GM18870 (cell line): Measurements from ENCODE around the gene LPCAT1.

Experiments
- ATAC-seq: cut with Tn5 transposase; IDR thresholded peaks from one replicate; pipeline ENCODE4 v1.9.1; 2021; ENCODE audit warnings: moderate library complexity; ENCODE audit not compliant: unreplicated experiment

LPCAT1 gene

DNA sequence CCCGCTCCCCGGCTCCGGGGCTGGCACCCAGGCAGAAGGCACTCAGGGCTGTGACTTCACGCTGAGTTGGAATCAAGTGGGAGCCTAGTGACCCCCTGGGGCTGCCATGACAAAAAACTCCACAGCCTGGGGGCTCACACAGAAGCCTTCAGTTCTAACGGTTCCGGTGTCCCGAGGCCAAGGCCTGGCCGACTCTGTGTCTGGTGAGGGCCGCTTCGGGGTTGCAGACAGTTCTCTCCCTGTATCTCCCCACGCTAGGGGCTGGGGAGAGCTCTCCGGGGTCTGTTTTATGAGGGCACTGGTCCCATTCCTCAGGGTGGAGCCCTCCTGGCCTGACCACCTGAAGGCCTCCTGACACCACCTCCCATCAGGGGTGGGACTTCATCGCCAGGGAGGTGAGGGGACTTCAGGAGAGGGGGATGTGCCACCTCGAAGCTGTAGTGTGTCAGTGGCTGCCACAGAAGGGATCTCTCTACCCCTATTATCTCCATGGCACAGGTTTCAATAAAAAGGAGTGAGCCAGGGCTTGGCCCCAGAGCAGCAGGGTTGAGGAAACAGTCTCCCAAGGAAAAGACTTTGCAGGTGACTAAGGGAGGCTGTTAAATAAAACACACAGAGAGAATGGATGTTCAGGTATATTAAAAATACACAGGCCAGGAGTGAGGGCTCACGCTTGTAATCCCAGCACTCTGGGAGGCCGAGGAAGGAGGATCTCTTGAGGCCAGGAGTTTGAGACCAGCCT lies 77.0 kb downstream of the LPCAT1 start:
- no peak for ATAC-seq

DNA sequence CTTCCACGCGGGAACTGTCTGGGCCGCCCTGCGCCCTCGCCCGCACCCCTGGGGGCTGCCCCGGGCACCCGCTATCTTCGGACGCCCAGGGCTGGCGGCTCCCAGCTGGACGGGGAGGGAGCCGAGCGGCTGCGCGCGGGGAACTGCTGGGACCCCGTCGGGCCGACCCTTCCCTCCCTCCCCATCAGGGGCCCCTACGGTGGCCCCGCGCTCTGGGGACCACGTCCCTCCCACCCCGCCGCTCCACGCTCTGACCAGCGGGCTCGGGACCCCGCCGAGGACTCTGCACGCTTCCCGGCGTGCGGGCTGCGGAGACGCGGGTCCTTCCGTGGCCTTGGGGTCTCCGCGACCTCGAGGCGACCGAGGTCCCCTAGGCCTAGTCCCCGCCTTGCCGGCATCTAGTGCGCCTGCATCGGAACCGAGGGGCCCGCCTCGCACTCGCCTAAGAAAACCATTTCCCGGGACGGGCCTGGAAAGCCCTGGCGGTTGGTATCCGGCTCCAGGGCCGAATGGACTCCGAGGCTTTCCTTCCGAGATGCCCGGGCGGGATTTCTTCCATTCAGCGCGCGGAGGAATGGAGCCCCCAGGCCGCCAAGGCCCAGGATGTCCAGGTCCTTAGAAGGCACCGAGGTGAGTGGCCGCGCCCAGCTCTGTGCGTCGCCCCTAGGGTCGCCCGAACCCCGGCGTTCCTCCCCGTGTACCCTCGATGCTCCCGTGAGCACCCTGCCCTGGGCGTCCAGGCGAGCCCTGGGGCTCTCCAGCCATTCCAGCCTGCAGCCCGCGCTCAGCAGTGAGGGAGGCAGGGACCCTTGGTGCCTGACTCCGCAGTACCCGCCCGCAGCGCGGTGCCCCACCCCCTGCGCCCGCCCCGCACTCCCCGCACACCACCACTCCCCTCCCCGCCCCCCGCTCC lies 77.8 kb downstream of the LPCAT1 start:
- ATAC-seq: no peak

DNA sequence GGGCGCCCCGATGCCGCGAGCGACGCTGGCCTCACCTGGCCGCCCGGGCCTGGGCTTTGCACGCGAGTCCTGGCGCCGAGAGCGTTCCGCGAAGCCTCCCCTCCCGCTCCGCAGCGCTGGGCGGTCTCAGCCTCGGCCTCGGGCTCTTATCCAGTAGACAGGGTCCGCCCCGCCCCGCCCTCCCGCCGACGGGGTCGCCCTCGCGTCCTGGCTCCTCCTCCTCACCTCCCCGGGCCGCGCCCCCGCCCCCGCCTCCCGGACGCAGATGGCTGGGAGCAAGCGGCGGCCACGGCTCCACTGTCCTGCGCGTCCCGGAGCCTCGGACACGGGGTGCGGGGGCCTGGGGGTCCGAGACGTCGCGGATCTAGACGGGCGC lies 78.5 kb downstream of the LPCAT1 start, which contains the start of gene SLC6A3:
TSS of gene SLC6A3 (minus strand) at position 128 of the 376 bp plus-strand sequence. CDS start 2,243 bp downstream, outside the sequence.
- ATAC-seq: no peak

DNA sequence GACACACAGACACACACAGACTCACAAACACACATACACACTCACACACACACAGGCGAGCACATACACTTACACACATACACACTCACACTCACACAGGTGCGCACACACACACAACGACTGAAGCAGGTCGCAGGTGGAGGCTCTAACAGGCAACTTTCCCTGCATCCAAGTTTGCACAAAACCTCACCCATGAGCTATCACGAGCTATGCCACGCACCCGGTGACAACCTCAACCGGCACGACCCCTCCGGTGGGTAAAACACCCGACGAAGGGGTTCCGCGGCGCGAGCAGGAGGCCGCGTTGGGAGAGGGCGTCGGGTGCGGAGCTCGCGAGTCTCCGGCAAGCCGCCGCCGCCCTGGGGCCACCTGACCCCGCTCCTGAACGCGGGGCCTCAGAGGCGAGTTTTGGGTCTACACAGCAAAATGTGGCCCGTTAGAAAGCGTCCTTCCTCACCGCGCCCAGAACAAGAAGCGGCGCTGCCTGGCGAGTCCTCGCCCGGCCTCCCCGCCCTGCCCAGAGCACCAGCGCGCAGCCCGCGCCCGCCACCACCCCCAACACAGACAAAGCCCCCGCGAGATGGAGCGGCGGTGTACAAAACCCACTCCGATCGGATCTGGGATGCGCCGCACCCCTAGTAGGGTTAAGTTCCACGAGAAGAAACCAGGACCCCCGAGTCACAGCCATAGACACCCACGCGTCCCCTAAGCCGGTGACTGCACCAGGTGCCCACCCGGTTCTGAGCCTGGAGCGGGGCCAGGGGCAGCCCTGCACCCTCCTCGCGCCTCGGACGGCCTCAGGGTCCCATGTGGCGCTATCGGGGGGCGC lies 79.2 kb downstream of the LPCAT1 start:
- ATAC-seq: no peak

DNA sequence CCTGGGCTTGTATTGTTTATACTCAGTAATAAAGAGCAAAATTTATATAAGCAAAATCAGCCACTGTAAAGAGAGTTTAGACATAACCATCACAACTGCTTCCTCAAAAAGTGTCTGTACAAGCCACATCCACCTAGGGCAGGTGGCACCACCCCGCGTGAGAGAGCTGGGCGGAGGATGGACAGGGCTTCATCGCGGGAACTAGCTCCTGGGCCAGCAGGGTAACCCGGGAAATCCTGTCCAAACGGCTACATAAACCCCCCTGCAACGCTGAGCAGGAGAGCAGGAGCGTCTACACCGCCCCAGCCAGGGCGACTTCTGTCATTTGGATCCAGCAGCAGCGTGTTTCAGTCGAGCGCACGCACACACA lies 79.8 kb downstream of the LPCAT1 start:
- ATAC-seq: no peak

DNA sequence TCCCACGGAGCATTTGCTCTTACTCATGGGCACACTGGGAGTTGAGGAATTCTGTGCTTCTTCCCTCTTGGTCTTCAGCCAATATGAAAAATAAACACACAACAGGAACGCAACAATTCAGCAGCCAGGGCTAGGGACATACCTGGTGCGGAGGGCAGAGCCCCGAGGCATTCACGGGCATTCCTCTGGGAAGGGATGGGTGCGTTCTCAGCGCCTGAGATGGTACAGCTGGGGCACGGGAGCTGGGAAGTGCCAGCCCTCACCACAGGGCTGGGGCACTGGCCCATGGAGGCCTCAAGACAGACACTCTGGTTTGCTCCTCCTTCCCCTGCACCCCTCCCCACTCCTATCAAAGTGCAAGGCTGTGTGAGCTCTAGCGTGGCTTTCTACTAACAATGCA lies 80.6 kb downstream of the LPCAT1 start:
- no peak for ATAC-seq

DNA sequence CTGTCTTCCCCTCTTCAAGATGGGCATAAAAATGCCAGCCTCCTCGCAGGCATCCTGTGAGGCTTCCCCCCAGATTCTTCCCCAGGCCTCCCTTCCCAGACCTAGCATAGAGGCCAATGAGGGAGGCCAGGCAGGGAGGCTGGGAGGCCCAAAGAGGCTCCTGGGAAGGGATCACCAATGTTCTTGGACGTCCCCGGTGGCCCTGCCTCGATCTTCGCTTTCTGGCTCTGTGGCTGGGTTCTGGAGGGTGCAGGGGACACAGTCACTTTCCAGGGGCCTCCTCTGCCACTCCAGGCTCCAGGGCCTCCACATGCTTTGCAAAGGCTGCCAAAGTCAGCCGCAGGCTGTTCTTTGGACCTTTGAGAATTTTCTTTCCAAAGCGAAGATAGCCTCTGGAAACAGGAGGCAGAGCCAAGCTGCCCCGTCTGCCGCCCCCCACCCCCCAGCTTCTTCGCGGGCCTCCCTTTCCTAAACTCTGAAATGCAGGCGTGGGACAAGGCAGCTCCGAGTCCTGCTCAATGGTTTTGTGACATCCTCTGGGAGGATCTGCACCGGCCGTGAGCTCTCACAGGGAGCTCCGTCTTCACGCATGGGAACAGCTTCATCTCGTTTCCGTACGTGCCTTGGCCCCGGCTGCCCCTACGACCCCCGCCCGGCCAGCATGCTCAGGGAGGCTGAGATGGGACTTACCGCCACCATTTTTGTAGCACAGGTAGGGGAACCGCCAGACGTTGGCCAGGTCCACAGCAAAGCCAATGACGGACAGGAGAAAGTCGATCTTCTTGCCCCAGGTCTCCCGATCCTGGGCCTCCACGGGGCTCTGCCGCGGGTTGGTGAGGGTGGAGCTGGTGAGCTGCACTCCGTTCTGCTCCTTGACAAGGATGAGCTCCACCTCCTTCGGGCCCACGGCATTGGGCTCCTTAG lies 81.3 kb downstream of the LPCAT1 start:
- ATAC-seq: no peak

DNA sequence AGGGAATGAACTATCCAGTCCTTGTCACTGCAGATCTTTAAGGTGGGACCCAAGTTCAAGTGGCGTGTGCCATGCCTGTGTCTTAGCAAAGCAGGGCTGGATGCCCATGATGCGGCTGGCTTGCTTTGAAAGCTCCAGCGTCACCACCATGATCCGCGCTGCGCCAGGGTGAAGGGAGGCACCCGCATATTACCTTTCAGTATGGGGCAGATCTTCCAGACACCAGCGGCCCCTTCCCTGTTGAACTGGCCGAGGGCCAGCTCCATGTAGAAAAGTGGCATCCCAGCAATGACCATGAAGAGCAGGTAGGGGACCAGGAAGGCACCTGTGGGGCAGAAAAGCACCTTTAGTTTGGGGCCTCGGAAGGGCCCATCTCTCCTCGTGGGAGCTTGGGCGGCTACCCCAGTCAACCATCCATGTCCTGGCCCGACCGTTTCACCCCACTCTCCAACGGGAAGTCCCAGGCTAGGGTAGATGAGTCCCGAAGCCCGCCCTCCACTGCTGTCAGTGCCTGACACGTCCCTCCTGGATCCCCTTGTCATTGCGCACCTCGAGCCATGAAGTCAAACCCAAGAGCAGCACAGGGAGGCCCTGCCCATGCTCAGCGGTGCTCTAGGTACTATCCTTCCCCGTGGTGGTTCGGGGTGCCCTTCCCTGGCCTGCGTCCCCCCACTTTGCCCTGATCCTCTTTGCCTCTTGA lies 82.4 kb downstream of the LPCAT1 start:
- ATAC-seq: no peak

DNA sequence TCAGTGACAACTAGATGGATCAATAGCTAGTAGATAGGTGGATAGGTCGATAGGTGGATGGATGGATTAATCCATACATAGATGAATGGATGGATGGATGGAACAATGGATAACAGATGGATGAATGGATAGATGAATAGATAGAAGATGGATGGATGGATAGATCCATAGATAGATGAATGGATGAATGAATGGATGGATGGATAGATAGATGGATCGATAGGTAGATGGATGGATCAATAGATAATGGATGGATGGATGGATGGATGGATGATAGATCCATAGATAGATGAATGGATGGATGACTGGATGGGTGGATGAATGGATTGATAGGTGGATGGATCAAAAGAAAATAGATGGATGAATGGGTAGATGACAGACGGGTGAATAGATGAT lies 83.7 kb downstream of the LPCAT1 start:
- ATAC-seq: no peak

DNA sequence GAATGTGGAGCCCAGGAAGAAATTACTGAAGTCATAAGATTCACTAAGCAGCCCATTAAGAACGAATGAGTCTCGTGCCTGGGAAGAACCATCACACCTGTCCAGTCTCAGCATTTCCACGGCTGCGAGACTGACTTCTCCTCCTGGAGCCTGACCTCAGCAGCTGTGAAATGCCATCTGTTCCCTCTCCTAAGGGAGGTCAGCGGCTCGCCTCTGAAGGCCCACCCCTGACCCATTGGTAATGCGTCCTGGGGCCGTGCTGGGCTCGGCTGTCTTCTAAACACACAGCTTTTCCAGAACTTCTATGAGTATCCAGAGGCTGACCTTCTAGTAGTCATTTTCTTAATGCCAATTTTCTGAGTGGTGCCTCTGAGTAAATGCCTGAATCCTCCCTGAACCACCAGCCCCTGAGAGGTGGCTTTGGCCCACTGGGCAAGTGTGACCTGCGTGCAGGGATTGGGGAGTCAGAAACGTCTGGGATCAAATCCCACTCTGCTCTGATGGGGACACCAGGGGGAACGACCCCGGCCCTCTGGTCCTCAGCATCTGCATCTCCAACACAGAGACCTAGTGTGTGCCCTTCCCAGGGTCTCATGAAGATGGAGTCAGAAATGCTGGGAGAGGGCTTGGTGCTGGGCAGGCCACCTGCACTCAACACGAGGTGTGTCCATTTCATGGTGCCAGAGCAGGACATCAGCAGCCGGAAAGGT lies 84.2 kb downstream of the LPCAT1 start:
- no peak for ATAC-seq

DNA sequence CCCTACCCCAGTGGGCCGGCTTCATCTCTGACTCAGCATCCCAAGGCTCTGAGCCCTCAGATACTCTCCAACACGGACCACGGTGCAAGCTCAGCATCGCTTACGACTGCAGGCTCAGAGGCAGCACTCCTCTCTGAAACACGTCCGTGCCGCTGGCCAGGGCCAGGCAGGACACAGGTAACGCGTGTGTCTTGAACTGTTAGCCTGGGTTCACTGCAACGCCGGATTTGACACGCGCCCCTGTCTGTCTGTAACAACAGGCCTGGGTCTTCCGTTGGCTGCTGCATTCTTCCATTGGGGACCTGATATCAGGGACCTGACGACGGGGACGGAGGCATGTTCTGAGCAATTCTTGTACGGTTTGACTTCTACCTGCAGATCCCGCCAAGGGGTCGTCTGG lies 84.9 kb downstream of the LPCAT1 start:
- no peak for ATAC-seq

DNA sequence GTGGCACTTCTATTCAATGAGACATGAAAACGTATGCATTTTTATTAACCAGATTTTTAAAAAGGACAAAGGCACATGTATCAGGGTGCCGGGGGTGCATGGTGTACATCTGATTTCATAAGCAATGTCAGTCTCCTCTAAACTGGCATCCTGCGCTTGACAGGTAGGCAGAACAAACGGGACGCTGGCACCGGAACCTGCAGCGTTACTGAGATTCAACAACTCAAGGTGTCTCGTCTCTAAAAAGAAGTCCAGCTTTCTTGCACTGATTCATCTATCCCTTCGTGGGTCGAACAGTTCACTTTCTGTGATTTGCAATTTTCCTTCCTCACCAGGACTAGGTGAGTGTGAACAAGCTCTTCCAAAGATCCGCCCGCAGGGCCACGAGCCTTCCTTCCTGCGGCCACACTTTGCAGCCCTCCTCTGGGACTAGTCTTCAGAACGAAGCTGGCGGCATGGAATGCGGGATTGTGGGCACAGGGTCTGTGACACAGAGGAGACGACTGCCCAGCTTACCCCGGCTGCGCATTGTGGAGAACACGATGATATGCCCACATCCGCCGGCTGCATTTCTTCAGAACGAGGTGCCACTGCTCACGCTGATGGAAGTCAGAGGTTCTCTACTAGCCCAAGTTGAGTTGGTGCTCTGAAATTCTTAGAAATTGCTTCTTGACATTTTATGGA lies 85.7 kb downstream of the LPCAT1 start:
- ATAC-seq: no peak

DNA sequence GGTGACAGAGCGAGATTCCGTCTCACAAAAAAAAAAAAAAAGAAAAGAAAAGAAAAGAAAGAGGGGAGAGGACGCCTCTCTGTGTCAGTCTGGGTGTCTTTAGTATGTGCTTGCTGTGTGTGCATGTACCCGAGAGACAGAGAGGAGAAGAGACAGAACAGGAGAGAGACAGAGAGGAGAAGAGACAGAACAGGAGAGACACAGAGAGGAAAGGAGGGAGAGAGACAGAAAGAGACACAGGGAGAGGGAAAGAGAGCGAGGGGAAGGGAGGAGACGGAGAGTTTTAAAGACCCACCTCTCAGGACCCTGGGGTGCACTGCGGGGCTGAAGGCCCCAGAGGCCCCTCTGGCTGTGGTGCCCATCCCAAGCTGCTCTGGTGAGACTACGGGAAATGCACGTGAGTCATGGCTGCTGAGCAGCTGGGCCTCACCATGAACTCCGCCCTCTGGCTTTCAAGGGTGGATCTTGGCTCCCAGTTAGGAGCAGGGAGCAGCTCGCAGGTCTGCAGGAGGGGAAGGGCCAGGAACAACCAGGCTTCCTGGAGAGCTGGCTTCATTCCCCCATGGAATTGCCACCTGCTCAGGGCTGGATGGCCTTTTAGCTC lies 86.4 kb downstream of the LPCAT1 start:
- no peak for ATAC-seq

DNA sequence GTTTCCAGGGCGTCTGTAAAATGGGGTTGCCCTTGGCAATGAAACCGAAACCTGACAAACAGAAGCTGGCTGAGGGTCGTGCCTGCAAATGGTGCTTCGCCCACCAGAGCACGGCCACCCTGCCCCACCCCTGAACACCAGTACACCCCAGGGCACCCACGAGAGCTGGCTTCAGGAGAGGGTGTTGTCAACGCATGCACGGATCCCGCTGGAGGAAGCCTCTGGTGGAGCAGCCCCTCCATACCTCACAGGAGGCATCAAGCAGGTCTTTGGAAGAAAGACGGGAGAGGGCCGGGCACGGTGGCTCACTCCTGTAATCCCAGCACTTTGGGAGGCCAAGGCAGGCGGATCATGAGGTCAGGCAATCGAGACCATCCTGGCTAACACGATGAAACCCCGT lies 87.1 kb downstream of the LPCAT1 start:
- no peak for ATAC-seq

DNA sequence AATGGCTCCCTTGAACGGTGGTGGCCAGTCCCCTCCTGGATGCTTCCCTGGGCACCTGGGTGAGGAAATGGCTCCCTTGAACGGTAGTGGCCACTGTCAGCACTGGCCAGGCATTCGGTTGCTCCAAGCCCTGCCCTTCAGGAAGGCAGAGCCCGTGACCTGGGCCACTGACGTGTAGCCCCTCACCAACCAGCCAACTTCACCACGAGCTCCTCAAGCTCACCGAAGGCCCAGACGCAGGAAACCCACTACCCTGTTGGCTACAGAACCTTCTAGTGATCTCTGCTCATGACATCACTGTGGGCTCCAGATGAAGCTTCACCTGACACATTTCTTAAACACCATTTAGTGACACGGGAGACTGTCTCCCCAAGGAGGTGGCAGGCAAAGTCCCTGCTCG lies 87.7 kb downstream of the LPCAT1 start:
- no peak for ATAC-seq

DNA sequence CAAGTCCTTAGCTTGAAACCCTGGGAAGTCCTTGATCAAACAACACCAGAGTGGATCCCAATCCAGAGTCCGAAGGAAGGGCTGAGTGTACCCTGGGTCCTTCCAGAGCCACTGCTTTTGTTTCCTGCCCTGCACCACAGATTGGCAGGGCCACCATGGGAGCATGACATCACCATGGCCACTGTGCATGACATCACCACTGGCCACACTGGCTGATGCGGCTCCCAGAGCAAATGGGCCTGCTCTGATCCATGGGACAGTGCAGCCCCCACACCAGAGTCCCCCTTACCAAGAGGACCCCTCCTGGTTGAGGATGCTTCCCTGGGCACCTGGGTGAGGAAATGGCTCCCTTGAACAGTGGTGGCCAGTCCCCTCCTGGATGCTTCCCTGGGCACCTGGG lies 88.4 kb downstream of the LPCAT1 start:
- no peak for ATAC-seq

DNA sequence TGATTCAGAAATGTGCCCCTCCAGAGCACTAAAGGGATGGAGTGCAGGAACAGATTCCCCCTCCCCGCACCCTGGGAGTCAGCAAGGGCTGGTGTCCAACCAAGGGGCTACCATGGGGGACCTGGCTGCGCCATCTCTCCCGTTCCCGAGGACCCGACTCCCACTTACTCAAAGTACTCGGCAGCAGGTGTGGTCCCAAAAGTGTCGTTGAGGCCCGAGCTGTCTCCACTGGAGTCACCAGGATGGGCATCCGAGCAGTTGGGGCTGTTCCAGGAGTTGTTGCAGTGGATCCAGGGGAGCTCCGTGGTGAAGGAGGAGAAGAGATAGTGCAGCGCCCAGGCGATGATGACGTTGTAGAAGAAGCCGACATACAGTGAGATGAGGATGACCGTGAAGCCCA lies 91.5 kb downstream of the LPCAT1 start:
- no peak for ATAC-seq

DNA sequence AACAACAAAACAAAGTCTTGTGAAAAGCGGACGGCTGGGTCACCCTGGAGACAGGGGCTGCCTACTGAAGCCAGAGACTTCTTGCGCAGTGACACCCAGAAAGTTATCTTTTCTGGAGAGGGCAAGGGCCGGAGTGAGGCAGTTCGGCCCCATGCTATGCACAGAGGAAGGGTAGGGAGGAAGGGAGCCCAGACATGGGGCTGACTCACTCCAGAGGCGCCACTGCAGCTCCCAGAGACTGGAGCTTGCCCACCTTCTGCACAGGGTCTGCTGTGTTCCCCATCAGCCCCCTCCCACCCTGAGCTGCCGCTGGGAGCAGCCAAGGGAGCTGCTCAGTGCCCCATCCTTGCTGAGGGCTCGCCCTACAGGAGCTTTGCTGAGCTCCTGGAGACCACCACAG lies 91.9 kb downstream of the LPCAT1 start:
- ATAC-seq: no peak
